Calu3 (cell line): ENCODE results near the gene RHO. TPM values are rescaled to one million over a fixed set of nuclear protein-coding genes. Genes with fewer than 3 reads are reported as not detected.

ENCODE experiments used
- BruUV-seq: library from RNA; stranded (reverse); fragments of 400-500 nt; replicated peaks from 2 replicates; lab custom pipeline; 2021; lab: Mats Ljungman, UMichigan
- CTCF ChIA-PET: fragments of 300-600 bp; sonication (Branson Sonifier 250); formaldehyde crosslinking; loops from one replicate; lab custom pipeline; 2022; ENCODE audit warnings: antibody characterized with exemption; lab: Charles Lee
- DNase-seq: peaks from one replicate; pipeline ENCODE4 v3.0.0; 2022
- H3K27ac Mint-ChIP-seq: one replicate; pipeline ENCODE4 v1.8.0; 2022; ENCODE audit warnings: mixed read lengths; ENCODE audit not compliant: unreplicated experiment
- H3K27me3 Mint-ChIP-seq: one replicate; pipeline ENCODE4 v1.8.0; 2022; ENCODE audit warnings: mixed read lengths; ENCODE audit not compliant: unreplicated experiment
- H3K36me3 Mint-ChIP-seq: one replicate; pipeline ENCODE4 v1.8.0; 2022; ENCODE audit warnings: mild to moderate bottlenecking, moderate library complexity, mixed read lengths; ENCODE audit not compliant: insufficient read depth, unreplicated experiment
- H3K4me1 Mint-ChIP-seq: one replicate; pipeline ENCODE4 v1.8.0; 2022; ENCODE audit warnings: mild to moderate bottlenecking, low read depth, mixed read lengths; ENCODE audit not compliant: unreplicated experiment
- H3K4me3 Mint-ChIP-seq: one replicate; pipeline ENCODE4 v1.8.0; 2022; ENCODE audit warnings: mild to moderate bottlenecking, low read depth, moderate library complexity, mixed read lengths; ENCODE audit not compliant: unreplicated experiment
- H3K9me3 Mint-ChIP-seq: one replicate; pipeline ENCODE4 v1.8.0; 2022; ENCODE audit warnings: low read depth, mixed read lengths; ENCODE audit not compliant: unreplicated experiment
- intact Hi-C: fragments of 100-400 bp; cut with micrococcal nuclease; formaldehyde crosslinking; loops from one replicate; pipeline ENCODE4 v1.10.0; 2022; ENCODE audit not compliant: unreplicated experiment
- total RNA-seq: library from RNA; stranded (reverse); gene quantifications from 2 replicates; pipeline ENCODE4 v1.2.3, GENCODE V29; 2022
- TF ChIP-seq, protein P1 (sequence below): fragments of 200-600 bp; IDR thresholded peaks from one replicate; pipeline ENCODE4 v1.8.0; 2022; ENCODE audit warnings: antibody characterized with exemption; ENCODE audit not compliant: unreplicated experiment

The RHO gene
- total RNA-seq, 1 experiment from 2014 or later, result not detected

DNA sequence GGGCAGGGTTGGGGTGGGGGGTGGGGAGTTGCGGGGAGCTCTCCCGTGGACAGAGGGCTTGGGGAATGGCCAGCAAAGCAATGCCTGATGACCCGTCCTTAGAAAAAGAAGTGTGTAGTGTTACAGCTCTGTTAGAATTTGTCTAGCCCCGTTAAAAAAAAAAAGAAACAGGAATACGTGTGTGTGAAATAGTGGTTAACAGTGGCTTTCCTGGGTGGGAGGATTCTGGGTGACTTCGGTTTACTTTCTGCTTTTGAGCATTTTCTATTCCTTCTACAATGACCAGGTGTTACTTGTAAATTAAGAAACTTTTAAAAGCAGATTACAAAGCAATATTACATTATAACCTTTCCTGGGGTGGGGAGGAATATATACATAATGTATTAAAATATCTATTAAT is 39.5 kb downstream of the RHO start:
- intact Hi-C loops, result no loop called here
- Mint-ChIP-seq H3K27ac (no peak overlapping the region), H3K36me3 (no peaks in the 10 kb centered on the region), H3K9me3 (no peaks in the 10 kb centered on the region), H3K27me3 (no peaks in the 10 kb centered on the region), H3K4me1 (no peaks in the 10 kb centered on the region), H3K4me3 (no peak overlapping the region)
- TF ChIP-seq, protein P1, sequence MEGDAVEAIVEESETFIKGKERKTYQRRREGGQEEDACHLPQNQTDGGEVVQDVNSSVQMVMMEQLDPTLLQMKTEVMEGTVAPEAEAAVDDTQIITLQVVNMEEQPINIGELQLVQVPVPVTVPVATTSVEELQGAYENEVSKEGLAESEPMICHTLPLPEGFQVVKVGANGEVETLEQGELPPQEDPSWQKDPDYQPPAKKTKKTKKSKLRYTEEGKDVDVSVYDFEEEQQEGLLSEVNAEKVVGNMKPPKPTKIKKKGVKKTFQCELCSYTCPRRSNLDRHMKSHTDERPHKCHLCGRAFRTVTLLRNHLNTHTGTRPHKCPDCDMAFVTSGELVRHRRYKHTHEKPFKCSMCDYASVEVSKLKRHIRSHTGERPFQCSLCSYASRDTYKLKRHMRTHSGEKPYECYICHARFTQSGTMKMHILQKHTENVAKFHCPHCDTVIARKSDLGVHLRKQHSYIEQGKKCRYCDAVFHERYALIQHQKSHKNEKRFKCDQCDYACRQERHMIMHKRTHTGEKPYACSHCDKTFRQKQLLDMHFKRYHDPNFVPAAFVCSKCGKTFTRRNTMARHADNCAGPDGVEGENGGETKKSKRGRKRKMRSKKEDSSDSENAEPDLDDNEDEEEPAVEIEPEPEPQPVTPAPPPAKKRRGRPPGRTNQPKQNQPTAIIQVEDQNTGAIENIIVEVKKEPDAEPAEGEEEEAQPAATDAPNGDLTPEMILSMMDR, result no peak
- no TSS peak for BruUV-seq
- CTCF ChIA-PET, result interaction anchor here (0.6 kb wide), 1 partner anchor 33 kb away, joined by 4 read pairs; no protein-coding TSS in a partner anchor
- no peak for DNase-seq

DNA sequence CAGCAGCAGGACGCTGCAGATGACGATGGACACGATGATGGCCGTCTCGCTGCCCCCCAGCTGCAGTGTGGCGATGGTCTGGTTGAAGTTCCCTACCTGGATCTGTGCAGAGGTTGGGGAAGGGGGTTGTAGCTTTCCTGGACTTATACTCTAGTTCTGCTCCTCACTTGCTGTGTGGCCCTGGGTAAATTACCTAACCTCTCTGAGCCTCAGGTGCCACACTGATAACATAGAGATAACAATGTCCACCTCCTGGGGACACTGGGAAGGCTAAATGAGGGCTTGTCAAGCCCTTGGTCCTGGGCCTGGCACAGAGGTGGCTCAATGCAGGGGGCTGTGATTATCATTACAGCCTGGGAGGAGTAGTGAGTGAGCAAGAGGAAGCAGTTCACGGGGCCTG is 41.4 kb downstream of the RHO start:
- intact Hi-C loops, result no loop called here
- Mint-ChIP-seq H3K4me3 (no peak overlapping the region), H3K4me1 (no peaks in the 10 kb centered on the region), H3K27me3 (no peaks in the 10 kb centered on the region), H3K9me3 (no peaks in the 10 kb centered on the region), H3K36me3 (no peaks in the 10 kb centered on the region), H3K27ac (no peak overlapping the region)
- TF ChIP-seq, protein P1, result no peak
- no peak for DNase-seq
- BruUV-seq, result no TSS peak
- CTCF ChIA-PET, result no interaction called here

DNA sequence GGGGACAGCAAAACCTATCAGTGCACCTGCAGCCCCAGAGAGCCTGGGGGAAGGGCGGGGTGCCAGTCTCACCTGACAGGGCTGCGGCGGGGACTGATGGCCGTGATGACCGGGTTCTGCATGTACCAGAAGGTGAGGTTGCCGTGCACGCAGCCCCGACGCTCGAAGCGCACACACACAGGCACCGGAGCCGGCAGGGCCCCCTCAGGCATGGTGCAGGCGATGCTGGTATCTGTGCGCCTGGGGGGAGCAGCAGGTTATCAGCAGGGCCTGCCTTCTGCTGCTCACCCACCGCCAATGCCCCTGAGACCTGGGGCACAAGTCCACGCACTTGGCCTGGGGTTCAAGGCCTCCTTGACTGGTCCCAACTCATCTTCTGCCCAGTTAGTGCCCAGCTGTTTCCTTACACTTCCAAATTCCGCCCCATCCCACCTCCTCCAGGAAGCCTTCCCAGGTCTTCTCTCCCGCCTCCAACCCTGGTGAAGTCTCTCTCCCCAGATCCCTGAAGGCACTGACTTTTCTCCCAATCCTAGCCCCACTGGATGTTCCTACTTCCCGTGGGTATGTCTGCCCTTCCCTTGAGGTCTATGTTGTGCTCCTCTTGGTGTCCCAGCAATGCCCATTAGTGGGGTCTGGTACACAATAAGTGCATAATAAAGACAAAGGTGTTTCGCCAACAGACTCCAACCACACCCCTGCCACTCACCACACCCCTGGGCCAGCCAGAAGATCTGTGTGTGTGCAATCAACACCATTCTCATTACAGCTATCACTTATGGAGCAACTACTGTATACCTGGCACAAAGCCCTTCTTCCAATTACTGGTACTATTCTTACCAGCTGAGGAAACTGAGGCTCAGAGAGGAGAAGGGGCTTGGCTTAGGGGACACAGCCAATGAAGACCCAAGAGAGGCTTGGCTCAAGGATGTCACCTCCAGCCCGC is 43.4 kb downstream of the RHO start:
- no peaks in the 10 kb centered on the region for H3K4me1 Mint-ChIP-seq
- no peak for DNase-seq
- H3K27ac Mint-ChIP-seq, result no peak overlapping the region
- intact Hi-C loops, result no loop called here
- CTCF ChIA-PET, result no interaction called here
- H3K27me3 Mint-ChIP-seq, result no peaks in the 10 kb centered on the region
- H3K4me3 Mint-ChIP-seq, result no peak overlapping the region
- TF ChIP-seq, protein P1, result no peak
- no TSS peak for BruUV-seq
- no peaks in the 10 kb centered on the region for H3K36me3 Mint-ChIP-seq
- no peaks in the 10 kb centered on the region for H3K9me3 Mint-ChIP-seq

DNA sequence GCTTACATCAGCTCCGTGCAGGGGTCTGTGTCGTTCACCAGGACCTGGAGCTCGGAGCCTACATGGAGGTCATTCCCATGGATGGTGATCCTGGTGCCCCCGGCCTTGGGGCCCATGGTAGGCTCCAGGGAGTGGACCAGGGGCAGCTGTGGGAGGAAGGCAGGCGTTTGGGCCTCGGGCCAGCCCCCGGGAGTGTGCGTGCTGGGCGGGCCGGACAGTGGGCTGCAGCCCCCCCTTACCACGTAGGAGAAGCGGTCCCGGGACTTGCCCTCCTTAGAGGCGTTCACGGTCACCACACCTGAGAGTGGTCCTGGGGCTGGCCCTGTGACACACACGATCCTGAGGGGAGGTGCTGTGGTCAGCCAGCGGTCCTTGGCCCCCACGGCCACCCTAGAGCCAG is 44.2 kb downstream of the RHO start:
- Mint-ChIP-seq H3K9me3 (no peaks in the 10 kb centered on the region), H3K4me1 (no peaks in the 10 kb centered on the region), H3K4me3 (no peak overlapping the region), H3K27ac (no peak overlapping the region), H3K36me3 (no peaks in the 10 kb centered on the region), H3K27me3 (no peaks in the 10 kb centered on the region)
- TF ChIP-seq, protein P1, result no peak
- CTCF ChIA-PET, result no interaction called here
- intact Hi-C loops, result no loop called here
- BruUV-seq, result no TSS peak
- no peak for DNase-seq
